HCT116 (cell line): Measurements from ENCODE around the gene CBX5. TPM values are rescaled to one million over a fixed set of nuclear protein-coding genes. Genes with fewer than 3 reads are reported as not detected.
A peak's percentile ranks its signal among the peaks of the same experiment; 100 is the strongest.

ENCODE experiments used
- ATAC-seq: fragments of 200-7000 bp; cut with Tn5 transposase; 2 replicates; pipeline ENCODE4 v1.9.1; 2020; ENCODE audit warnings: mild to moderate bottlenecking, moderate library complexity
- BruUV-seq: library from RNA; stranded (reverse); fragments of 400-500 nt; replicated peaks from 2 replicates; lab custom pipeline; 2021; lab: Mats Ljungman, UMichigan
- CTCF ChIA-PET: fragments of 300-600 bp; sonication (Branson Sonifier 250); formaldehyde crosslinking; loops from one replicate; lab custom pipeline; 2021; ENCODE audit warnings: antibody characterized with exemption; lab: Charles Lee
- POLR2A ChIA-PET: fragments of 300-600, 350-600 bp; sonication (Branson Sonifier 250); formaldehyde crosslinking; loops from one replicate; lab custom pipeline; 2021; ENCODE audit warnings: antibody characterized with exemption; lab: Charles Lee
- RAD21 ChIA-PET, 2 experiments: fragments of 300-600 bp; sonication (Branson Sonifier 250); formaldehyde crosslinking; loops; one replicate each; lab custom pipeline; 2023; ENCODE audit warnings: low total read pairs in 2 of 2; ENCODE audit not compliant: uncharacterized antibody in 2 of 2, unreplicated experiment in 2 of 2, low non-redundant PET in 1 of 2; lab: Charles Lee
- DNase-seq: peaks from one replicate; pipeline ENCODE4 v3.0.0-alpha.2; 2010; ENCODE audit warnings: low read depth, low spot score
- H2AFZ ChIP-seq: fragments of 200-600 bp; shearing (Covaris generic), sonication (generic); 2 replicates; pipeline ENCODE4 v1.6.1; 2017; ENCODE audit warnings: low read depth, mixed run types, mixed read lengths, antibody characterized with exemption, low read length; ENCODE audit not compliant: poor library complexity, severe bottlenecking
- H3K27ac ChIP-seq: 2 replicates; pipeline ENCODE4 v1.5.1; 2012; ENCODE audit warnings: low read depth, low read length
- H3K27me3 ChIP-seq: fragments of 200-600 bp; sonication (generic); 2 replicates; pipeline ENCODE4 v1.6.1; 2016; ENCODE audit warnings: mixed run types, low read length, mixed read lengths; ENCODE audit not compliant: insufficient read depth
- H3K36me3 ChIP-seq, 2 experiments: fragments of 200-500 bp in 1 of 2; fragments of 200-600 bp in 1 of 2; sonication (Bioruptor generic) in 1 of 2; sonication (generic) in 1 of 2; 2 replicates each; pipeline versions ENCODE4 v1.5.1 to v1.6.1; 2014 to 2016; ENCODE audit warnings: low read length in 2 of 2, inconsistent platforms in 1 of 2, mixed read lengths in 1 of 2, mixed run types in 1 of 2; ENCODE audit not compliant: insufficient read depth in 2 of 2, control insufficient read depth in 1 of 2
- H3K4me1 ChIP-seq, 2 experiments: fragments of 200-600 bp in 1 of 2; sonication (generic) in 1 of 2; 2 replicates each; pipeline versions ENCODE4 v1.5.1 to v1.6.1; 2012 to 2017; ENCODE audit warnings: low read length in 2 of 2, inconsistent platforms in 1 of 2, mild to moderate bottlenecking in 1 of 2, mixed read lengths in 1 of 2, mixed run types in 1 of 2, moderate library complexity in 1 of 2; ENCODE audit not compliant: insufficient read depth in 2 of 2, control insufficient read depth in 1 of 2
- H3K4me2 ChIP-seq: fragments of 200-600 bp; sonication (generic); 2 replicates; pipeline ENCODE4 v1.6.1; 2017; ENCODE audit warnings: mixed run types, low read length, mixed read lengths
- H3K4me3 ChIP-seq, 2 experiments: fragments of 200-600 bp in 1 of 2; sonication (generic) in 1 of 2; replicated peaks in 1 of 2; 2 replicates each; pipeline ENCODE4 v1.5.1; 2011 to 2016; ENCODE audit warnings: low read length in 2 of 2, control low read depth in 1 of 2, low read depth in 1 of 2, mild to moderate bottlenecking in 1 of 2, mixed read lengths in 1 of 2, mixed run types in 1 of 2
- H3K79me2 ChIP-seq: fragments of 200-600 bp; sonication (generic); 2 replicates; pipeline ENCODE4 v1.6.1; 2017; ENCODE audit warnings: mild to moderate bottlenecking, mixed run types, low read length, moderate library complexity, mixed read lengths; ENCODE audit not compliant: insufficient read depth
- H3K9ac ChIP-seq: fragments of 200-600 bp; sonication (generic); 2 replicates; pipeline ENCODE4 v1.6.1; 2016; ENCODE audit warnings: low read length, mixed read lengths
- H3K9me2 ChIP-seq: fragments of 200-600 bp; sonication (generic), shearing (Covaris generic); 2 replicates; pipeline ENCODE4 v1.6.1; 2017; ENCODE audit warnings: mixed run types, mild to moderate bottlenecking, moderate library complexity; ENCODE audit not compliant: insufficient read depth
- H3K9me3 ChIP-seq, 2 experiments: fragments of 200-500 bp in 1 of 2; fragments of 200-600 bp in 1 of 2; sonication (Bioruptor generic) in 1 of 2; sonication (generic) in 1 of 2; 2 replicates each; pipeline ENCODE4 v1.6.1; 2014 to 2017; ENCODE audit warnings: low read length in 2 of 2, mixed read lengths in 2 of 2, inconsistent platforms in 1 of 2, low read depth in 1 of 2, mild to moderate bottlenecking in 1 of 2, mixed run types in 1 of 2, moderate library complexity in 1 of 2; ENCODE audit not compliant: control insufficient read depth in 1 of 2, insufficient read depth in 1 of 2
- H4K20me1 ChIP-seq: fragments of 200-600 bp; sonication (generic), shearing (Covaris generic); 2 replicates; pipeline ENCODE4 v1.6.1; 2017; ENCODE audit warnings: mixed run types, mild to moderate bottlenecking, moderate library complexity; ENCODE audit not compliant: insufficient read depth
- EGR1 ChIP-seq: IDR thresholded peaks from 2 replicates; pipeline ENCODE4 v1.6.1; 2012; ENCODE audit warnings: low read depth
- ELF1 ChIP-seq: IDR thresholded peaks from 2 replicates; pipeline ENCODE4 v1.6.1; 2012; ENCODE audit warnings: low read depth, borderline replicate concordance
- EZH2 ChIP-seq: fragments of 200-600 bp; sonication (generic); IDR thresholded peaks from 2 replicates; pipeline ENCODE4 v1.6.1; 2017; ENCODE audit warnings: antibody characterized with exemption, mixed run types
- EZH2phosphoT487 ChIP-seq: fragments of 200-600 bp; IDR thresholded peaks from 2 replicates; pipeline ENCODE4 v1.6.1; 2018; ENCODE audit warnings: antibody characterized with exemption, borderline replicate concordance
- FOSL1 ChIP-seq: IDR thresholded peaks from 2 replicates; pipeline ENCODE4 v1.6.1; 2012; ENCODE audit warnings: low read depth
- JUND ChIP-seq: IDR thresholded peaks from 2 replicates; pipeline ENCODE4 v1.6.1; 2012
- POLR2A ChIP-seq: IDR thresholded peaks from 2 replicates; pipeline ENCODE4 v1.7.0; 2011; ENCODE audit warnings: borderline replicate concordance; ENCODE audit not compliant: insufficient read depth, insufficient read length; ENCODE audit errors: extremely low read depth
- SIN3A ChIP-seq: IDR thresholded peaks from 2 replicates; pipeline ENCODE4 v1.6.1; 2012; ENCODE audit warnings: low read depth
- SP1 ChIP-seq: IDR thresholded peaks from 2 replicates; pipeline ENCODE4 v1.6.1; 2012; ENCODE audit warnings: low read depth
- SRF ChIP-seq: IDR thresholded peaks from 2 replicates; pipeline ENCODE4 v1.6.1; 2012; ENCODE audit warnings: low read depth
- TCF7L2 ChIP-seq: IDR thresholded peaks from 2 replicates; pipeline ENCODE4 v1.7.0; 2011; ENCODE audit warnings: borderline replicate concordance, inconsistent platforms; ENCODE audit not compliant: insufficient read depth, insufficient read length; ENCODE audit errors: extremely low read depth
- YY1 ChIP-seq: IDR thresholded peaks from 2 replicates; pipeline ENCODE4 v1.6.1; 2011; ENCODE audit warnings: low read length, low read depth, moderate library complexity, mild to moderate bottlenecking; ENCODE audit not compliant: insufficient replicate concordance; ENCODE audit errors: extremely low read depth
- ZFX ChIP-seq: fragments of 450-650 bp; IDR thresholded peaks from 2 replicates; pipeline ENCODE4 v1.6.1; 2017
- intact Hi-C: fragments of 100-400 bp; cut with micrococcal nuclease; formaldehyde crosslinking; loops from 2 replicates; pipeline ENCODE4 v1.10.0; 2022
- total RNA-seq: library from RNA; stranded (reverse); gene quantifications from one replicate; pipeline ENCODE4 v1.2.1, GENCODE V29; 2021; ENCODE audit not compliant: unreplicated experiment
- TF ChIP-seq, protein P1 (sequence below): IDR thresholded peaks from 2 replicates; pipeline ENCODE4 v1.6.1; 2012; ENCODE audit warnings: low read depth
- TF ChIP-seq, protein P2 (sequence below), 3 experiments: fragments of 200-600 bp in 1 of 3; sonication (generic) in 1 of 3; IDR thresholded peaks in 2 of 3; conservative IDR thresholded peaks in 1 of 3; 2 replicates each; pipeline ENCODE4 v1.5.1; 2012 to 2017; ENCODE audit warnings: low read depth in 2 of 3, low read length in 2 of 3, antibody characterized with exemption in 1 of 3, borderline replicate concordance in 1 of 3, control low read depth in 1 of 3, mild to moderate bottlenecking in 1 of 3, mixed read lengths in 1 of 3, mixed run types in 1 of 3, moderate library complexity in 1 of 3; ENCODE audit not compliant: insufficient read depth in 1 of 3
- TF ChIP-seq, protein P3 (sequence below): IDR thresholded peaks from 2 replicates; pipeline ENCODE4 v1.6.1; 2012
- TF ChIP-seq, protein P4 (sequence below): IDR thresholded peaks from 2 replicates; pipeline ENCODE4 v1.6.1; 2012
- TF ChIP-seq, protein P5 (sequence below): IDR thresholded peaks from 2 replicates; pipeline ENCODE4 v1.6.1; 2011; ENCODE audit warnings: mild to moderate bottlenecking, low read length, moderate library complexity; ENCODE audit not compliant: insufficient replicate concordance; ENCODE audit errors: extremely low read depth

The CBX5 gene
- total RNA-seq, 1 experiment from 2014 or later = 72.3 TPM

DNA sequence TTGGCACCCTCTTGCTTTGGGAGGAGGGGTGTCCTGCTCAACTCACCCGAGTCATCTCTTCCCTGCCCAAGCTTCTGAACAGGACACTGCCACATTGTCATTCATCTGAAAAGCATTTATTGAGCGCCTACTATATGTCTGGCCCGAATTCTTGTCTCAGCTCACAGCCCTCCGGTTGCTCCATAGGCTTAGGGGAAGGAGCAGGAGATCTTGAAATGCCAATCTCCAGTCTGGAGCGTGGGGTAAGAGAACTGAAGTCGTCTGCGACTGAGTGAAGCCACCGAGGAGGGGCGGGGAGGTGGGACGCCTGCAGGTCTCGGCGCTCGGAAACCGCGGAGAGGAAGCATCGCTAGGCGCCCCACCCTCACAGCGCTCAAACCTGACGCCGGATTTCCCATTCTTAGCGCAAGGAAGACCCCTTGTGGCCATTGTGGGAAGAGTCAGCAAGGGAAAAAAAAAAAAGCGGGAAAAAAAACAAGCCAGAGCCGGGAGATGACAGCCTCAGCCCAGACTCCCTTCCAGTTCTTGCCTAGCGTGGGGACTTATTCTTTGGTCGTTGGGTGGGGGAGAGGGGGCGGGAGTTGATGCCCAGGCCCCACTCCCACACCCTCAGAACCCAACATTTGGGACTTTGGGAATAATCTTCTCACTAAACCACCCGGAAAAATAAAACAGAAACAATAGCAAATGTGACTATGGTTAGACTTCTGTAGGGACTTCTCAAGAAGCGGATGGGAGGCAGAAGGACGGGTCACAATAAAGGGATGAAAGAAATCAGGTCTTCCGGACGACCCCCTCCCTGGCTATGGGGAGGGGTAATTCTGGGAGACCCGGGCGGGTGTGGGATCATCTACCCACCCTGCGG, 62.9 kb downstream of the CBX5 start:
- no TSS peak for BruUV-seq
- Histone ChIP-seq H2AFZ (peak overlapping the region; percentile 95), H3K79me2 (no peaks in the 10 kb centered on the region), H3K9ac (peak overlapping the region; percentile 50), H3K27ac (no peak overlapping the region), H3K4me3 (peak overlapping the region; percentile 34 to 46), H3K9me3 (no peaks in the 10 kb centered on the region), H3K27me3 (no peaks in the 10 kb centered on the region), H3K36me3 (no peaks in the 10 kb centered on the region), H3K4me2 (peak overlapping the region; percentile 72), H3K9me2 (no peaks in the 10 kb centered on the region), H4K20me1 (no peaks in the 10 kb centered on the region), H3K4me1 (peaks cover 3 to 34% of the 10 kb centered on the region in 2 experiments)
- RAD21 ChIA-PET = interaction anchor here in 1 of 2 experiments (0.9 kb wide), 1 partner anchor 199 kb away, joined by 3 read pairs; no protein-coding TSS in a partner anchor
- intact Hi-C loops = loop anchor here (5.0 kb wide), 1 partner anchor 515 kb away; no protein-coding TSS in a partner anchor
- POLR2A ChIA-PET = no interaction called here
- ATAC-seq = peak; percentile 58
- peak; percentile 86 for DNase-seq
- CTCF ChIA-PET = interaction anchor here (0.9 to 2.4 kb wide), 12 partner anchors 9 to 448 kb away, joined by 3 to 14 read pairs (median 4); partner anchors contain the start of gene HOXC10
- TF ChIP-seq ELF1 (no peak), TCF7L2 (no peak), SRF (no peak), EZH2 (no peak), EZH2phosphoT487 (no peak), ZFX (no peak), YY1 (no peak), POLR2A (no peak), EGR1 (no peak), SIN3A (no peak), SP1 (no peak), FOSL1 (no peak), JUND (no peak)
- TF ChIP-seq, protein P1, sequence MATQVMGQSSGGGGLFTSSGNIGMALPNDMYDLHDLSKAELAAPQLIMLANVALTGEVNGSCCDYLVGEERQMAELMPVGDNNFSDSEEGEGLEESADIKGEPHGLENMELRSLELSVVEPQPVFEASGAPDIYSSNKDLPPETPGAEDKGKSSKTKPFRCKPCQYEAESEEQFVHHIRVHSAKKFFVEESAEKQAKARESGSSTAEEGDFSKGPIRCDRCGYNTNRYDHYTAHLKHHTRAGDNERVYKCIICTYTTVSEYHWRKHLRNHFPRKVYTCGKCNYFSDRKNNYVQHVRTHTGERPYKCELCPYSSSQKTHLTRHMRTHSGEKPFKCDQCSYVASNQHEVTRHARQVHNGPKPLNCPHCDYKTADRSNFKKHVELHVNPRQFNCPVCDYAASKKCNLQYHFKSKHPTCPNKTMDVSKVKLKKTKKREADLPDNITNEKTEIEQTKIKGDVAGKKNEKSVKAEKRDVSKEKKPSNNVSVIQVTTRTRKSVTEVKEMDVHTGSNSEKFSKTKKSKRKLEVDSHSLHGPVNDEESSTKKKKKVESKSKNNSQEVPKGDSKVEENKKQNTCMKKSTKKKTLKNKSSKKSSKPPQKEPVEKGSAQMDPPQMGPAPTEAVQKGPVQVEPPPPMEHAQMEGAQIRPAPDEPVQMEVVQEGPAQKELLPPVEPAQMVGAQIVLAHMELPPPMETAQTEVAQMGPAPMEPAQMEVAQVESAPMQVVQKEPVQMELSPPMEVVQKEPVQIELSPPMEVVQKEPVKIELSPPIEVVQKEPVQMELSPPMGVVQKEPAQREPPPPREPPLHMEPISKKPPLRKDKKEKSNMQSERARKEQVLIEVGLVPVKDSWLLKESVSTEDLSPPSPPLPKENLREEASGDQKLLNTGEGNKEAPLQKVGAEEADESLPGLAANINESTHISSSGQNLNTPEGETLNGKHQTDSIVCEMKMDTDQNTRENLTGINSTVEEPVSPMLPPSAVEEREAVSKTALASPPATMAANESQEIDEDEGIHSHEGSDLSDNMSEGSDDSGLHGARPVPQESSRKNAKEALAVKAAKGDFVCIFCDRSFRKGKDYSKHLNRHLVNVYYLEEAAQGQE = no peak
- TF ChIP-seq, protein P2, sequence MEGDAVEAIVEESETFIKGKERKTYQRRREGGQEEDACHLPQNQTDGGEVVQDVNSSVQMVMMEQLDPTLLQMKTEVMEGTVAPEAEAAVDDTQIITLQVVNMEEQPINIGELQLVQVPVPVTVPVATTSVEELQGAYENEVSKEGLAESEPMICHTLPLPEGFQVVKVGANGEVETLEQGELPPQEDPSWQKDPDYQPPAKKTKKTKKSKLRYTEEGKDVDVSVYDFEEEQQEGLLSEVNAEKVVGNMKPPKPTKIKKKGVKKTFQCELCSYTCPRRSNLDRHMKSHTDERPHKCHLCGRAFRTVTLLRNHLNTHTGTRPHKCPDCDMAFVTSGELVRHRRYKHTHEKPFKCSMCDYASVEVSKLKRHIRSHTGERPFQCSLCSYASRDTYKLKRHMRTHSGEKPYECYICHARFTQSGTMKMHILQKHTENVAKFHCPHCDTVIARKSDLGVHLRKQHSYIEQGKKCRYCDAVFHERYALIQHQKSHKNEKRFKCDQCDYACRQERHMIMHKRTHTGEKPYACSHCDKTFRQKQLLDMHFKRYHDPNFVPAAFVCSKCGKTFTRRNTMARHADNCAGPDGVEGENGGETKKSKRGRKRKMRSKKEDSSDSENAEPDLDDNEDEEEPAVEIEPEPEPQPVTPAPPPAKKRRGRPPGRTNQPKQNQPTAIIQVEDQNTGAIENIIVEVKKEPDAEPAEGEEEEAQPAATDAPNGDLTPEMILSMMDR (IDR thresholded peaks at IDR 0.05 in 2 of 3, conservative IDR thresholded peaks at IDR 0.05 in 1 of 3; ENCODE audit: borderline replicate concordance in 1 of 3, insufficient read depth in 1 of 3, low read depth in 2 of 3, low read length in 2 of 3) = peak; percentile 73 to 94 (median 76)
- TF ChIP-seq, protein P3, sequence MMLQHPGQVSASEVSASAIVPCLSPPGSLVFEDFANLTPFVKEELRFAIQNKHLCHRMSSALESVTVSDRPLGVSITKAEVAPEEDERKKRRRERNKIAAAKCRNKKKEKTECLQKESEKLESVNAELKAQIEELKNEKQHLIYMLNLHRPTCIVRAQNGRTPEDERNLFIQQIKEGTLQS = no peak
- TF ChIP-seq, protein P4, sequence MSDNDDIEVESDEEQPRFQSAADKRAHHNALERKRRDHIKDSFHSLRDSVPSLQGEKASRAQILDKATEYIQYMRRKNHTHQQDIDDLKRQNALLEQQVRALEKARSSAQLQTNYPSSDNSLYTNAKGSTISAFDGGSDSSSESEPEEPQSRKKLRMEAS = peak; percentile 72
- TF ChIP-seq, protein P5, sequence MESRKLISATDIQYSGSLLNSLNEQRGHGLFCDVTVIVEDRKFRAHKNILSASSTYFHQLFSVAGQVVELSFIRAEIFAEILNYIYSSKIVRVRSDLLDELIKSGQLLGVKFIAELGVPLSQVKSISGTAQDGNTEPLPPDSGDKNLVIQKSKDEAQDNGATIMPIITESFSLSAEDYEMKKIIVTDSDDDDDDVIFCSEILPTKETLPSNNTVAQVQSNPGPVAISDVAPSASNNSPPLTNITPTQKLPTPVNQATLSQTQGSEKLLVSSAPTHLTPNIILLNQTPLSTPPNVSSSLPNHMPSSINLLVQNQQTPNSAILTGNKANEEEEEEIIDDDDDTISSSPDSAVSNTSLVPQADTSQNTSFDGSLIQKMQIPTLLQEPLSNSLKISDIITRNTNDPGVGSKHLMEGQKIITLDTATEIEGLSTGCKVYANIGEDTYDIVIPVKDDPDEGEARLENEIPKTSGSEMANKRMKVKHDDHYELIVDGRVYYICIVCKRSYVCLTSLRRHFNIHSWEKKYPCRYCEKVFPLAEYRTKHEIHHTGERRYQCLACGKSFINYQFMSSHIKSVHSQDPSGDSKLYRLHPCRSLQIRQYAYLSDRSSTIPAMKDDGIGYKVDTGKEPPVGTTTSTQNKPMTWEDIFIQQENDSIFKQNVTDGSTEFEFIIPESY = no peak
